Measurements from ENCODE around the gene DSP.

The DSP gene

DNA sequence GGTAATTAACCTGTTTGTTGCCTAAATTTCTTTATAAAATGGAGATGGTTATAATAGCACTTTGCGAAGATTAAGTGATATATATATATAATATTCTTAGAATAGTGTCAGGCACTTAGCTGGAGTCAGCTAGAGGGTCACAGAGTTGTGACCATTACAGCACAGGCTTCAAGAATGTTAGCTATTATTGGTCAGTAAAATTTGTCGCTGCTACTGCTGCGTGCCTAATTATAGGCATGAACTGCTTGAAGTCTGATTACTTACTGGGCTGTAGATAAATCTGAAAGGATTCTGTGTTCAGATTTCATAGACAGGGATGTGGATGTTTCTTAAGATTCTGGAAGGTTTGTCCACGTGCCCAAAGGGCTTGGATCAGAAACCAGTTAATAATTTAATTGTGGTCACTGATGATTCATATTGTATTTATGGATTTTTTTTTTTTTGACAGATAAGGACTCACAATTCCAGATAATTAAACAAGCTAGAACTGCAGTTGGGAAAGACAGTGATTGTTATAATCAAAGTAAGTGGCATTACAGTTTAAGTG, 53.2 kb downstream of the DSP start:
- no peak for DNase-seq

DNA sequence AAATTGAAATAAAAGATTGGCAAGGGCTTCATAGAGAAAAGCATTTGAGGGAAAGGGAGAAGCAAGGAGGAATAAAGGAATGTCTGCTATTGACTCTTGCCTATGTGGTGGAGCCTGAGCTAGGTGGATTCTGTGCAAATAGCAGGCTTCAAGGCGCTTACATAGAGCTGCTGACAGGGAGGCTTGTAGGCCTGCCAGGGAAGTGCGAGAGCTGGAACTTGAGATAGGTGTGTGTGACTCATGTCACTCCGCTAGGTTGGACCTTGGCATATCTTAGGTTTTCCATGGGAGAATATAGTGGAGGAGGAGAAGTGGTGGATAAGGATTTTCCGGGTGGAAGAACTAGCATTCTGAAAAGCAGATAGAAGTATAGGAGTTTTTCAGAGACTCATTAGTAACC, 62.5 kb downstream of the DSP start:
- no peak for DNase-seq

DNA sequence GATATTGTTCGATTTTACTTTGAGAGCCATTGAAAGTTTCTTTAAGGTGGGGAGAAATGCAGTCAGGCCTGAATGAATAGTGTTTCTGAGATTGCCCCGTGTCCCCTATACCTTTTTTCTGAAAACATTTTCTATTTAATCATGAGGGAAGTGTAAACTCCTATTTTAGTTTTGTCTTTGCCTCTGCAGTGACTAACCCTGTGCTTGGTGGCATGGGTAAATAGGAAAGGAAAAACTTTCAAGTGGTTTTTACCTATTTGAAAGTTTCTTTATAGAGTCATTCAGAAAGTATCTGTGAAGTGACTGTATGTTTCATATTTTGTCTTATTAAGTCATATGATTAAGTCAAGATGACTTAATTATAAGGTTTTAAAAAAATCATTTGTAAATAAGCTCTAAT, 63.0 kb downstream of the DSP start:
- no peak for DNase-seq

DNA sequence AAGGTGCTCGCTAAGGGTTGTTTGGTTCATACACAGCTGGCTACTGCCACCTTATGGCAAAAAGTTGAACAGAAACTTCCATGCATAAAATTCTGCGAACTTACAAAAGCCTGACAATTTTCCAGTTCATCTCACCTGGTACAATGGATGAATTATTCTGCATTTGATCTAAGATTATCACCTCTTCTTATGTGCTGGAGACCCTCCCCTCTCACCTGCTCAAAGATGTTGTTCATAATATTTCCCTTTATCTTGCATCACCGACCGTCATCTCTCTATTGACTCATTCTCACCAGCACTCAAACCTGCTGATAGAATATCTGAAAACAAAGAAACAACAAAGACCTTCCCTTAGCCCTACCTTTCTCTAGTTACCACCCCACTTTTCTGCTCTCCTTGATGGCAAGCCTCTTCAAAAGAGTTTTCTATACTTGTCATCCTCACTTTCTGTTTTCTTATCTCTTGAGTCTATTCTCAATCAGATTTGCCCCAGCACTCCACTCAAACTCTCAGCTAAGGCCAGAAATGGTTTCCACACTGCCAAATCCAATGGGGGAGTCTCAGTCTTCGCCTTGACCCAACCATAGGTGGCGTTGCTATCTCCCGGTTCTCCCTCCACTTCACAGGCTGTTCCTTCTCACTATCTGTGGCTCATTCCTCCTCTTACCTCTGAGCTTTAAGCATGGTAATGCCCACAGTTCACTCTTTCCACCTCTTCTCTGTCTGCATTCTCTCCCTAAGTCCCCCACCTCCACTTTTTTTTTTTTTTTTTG, 74.3 kb downstream of the DSP start:
- no peak for DNase-seq

DNA sequence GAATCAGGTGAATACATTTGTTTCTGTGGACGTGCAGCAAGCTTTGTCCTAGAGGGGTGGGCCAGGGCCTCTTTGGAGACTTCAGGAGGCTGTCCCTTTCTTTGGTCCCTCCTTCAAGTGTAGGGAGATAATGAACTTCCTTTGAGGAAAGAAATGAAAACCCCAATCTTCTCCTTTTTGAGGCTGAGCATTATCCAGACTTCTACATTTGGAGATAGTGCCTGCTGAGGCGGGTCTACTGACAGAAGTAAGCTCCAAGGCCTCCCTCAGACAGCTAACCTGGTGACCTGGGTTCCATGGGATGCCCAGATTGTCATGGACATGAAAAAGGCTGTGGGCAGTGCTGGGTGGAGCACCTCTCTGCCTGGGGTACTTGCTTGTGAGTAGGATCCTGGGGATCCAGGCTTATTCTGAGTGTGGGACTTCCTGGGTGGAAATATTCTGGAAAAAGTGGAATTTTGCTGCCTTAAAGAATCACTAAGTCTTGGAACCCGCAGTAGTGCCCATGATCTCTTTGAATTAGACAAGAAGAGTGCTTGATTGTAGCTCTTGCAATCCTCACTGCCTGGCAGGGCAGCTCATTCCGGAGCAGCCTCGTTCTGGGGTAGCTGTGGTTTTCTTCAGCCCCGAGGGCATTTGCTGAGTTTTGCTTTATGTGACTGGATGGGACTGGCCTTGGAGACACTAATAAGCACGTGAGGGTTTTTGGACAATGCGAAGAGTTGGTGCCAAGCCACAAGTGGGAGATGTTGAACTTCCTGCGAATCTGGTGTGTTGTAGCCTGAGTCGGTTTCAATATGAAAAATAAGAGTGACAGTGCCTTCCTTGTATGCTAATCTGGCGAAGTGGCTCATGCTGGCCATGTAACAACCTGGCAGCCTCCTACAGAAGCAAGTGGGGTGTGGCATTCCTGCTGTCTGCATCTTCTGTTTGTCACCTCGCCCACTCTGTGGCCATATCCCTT, 76.6 kb downstream of the DSP start:
- DNase-seq, result peak; percentile 71

DNA sequence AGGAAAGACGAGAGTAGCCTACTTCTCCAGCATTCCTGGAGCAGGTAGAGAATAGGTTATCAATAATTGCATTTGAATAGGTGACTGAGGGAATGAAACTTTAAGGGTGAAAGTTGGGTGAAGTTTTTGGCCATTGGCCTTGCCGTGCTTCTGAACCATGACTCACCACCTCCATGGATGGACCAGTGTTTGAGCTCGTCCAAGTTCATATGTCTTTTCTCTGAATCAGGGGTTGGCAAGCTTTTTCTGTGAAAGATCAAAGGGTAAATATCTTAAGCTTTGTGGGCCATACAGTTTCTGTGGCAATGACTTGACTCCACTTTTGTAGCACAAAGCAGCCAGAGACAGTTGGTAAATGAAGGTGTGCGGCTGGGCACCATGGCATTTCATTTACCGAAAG, 80.3 kb downstream of the DSP start:
- DNase-seq, result no peak

DNA sequence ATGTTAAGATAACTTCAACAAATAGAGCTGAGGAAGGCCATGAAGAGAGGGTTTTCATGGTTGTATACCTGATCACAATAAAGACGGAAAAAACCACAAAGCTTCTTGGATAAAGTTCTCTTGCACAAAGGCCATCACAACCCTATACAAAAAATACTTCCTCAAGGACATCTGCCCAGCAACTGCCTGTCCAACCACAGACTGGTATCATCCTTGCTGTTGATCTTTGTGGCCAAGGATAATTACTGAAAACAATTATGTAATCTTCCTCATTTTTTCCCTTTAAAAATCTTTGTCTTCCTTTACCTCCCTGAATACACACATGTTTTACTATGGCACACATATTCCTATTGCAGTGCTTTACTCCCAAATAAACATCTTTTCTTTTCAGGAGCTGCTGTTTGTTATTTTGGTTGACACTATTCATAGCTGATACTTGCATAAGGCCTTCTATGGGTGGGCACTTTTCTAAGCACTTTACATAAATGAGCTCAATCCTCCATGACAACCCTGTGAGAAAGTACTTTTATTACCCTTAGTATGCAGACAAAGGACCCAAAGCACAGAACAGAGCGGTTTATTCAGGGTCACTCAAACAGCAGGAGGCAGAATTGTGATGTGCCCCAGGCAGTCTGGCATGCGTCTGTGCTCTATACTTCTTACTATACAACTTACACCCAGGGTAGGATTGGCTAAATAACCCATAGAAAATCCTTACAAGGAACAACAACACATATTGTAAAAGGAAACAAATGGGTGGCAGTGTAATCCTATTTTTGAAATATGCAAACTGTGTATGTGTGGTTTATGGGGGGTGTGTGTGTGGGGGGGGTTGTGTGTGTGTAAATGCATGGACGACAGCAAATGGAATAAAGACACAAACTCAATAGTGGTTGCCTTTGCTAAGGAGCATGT, 83.6 kb downstream of the DSP start:
- DNase-seq, result no peak

DNA sequence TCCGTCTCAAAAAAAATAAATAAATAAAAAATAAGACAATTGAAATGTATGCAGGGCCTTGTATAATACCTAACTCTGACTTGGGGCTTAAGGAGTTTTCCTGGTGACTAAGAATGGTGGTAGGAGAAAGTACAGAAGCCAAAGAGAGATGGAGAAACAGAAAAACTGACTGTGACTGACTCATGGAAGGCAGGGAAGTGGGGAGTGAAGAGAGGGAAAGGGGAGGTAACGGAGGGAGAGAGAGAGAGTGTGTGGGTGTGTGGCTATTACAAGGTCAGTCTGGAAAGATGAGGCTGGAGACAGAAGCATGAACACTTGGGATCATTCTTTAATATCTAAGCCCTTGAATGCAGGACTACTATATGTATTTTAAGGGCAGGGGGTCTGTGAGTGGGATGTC, 87.0 kb downstream of the DSP start:
- no peak for DNase-seq

DNA sequence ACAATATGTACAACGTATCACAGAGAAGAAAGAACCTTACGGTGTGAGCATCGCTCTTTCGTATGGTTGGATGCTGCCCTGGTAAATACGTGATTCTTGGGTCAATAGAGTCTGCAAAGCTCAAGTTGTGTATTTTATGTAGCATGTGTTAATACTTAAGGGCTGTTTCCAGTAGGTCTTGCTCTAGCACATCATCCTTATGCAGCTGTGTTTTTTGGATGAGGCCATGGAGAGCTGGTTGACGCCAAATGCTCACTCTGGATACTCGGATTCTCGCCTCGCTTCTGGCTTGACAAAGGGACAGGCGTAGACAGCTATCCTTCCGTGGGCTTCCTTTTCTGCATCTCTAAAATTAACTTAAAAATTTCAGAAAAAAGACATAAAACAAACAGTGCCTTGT, 87.4 kb downstream of the DSP start:
- DNase-seq, result peak; percentile 48

DNA sequence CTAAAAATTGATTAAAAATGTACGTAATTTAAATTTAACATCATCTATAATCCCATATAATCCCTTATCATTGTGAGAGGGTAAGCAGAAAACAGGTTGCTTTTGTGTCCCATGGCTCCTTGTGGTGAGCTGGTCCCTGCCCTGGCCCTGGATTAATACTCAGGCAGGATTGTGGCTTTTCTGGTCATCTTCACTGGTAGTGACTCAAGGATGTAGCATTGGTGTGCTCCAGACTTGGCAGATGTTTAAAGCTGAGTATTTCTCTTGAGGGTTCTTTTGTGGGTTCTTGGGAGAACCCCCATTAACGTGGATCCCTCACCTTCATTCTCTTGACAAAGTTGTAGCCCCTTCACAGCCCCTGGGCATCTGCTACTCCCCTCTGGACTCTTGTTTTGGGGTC, 87.8 kb downstream of the DSP start:
- DNase-seq, result no peak

DNA sequence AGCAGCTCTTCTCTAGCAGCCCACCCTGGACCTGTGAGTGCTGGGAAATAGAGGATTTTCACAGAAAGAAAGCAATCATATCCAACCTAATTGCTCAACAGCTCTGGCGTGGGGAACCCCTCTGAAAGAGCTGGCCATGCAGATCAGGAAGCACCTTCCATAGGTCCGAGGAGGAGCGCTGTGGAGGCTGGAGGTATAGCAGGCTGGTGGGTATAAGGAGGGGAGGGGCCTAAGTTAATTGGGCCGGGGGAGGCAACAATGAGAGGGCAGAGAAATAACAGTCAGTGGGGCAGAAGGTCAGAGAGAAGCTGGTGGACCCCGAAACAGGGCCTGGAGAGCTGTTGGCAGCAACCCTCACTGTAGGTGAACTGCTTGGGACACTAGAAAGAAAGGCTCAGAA, 89.3 kb downstream of the DSP start:
- no peak for DNase-seq

DNA sequence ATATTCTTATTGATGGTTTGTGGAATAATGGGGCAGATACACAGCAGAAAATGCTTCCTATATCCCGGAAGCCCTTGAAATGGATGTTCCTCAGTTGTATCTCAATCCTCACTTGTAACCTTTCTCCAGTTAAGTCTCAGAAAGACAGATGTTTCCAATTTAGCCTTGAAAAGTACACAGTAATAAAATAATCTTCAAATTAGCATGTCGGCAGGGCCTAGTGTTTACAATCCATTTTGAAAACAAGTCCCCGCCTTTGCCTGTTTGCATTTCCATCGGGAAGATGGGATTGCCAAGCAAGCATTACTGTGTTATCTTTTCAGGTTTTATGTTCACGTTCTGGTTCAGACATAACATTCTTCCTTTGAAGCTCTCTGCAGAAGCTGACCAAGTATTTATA, 90.0 kb downstream of the DSP start:
- no peak for DNase-seq

DNA sequence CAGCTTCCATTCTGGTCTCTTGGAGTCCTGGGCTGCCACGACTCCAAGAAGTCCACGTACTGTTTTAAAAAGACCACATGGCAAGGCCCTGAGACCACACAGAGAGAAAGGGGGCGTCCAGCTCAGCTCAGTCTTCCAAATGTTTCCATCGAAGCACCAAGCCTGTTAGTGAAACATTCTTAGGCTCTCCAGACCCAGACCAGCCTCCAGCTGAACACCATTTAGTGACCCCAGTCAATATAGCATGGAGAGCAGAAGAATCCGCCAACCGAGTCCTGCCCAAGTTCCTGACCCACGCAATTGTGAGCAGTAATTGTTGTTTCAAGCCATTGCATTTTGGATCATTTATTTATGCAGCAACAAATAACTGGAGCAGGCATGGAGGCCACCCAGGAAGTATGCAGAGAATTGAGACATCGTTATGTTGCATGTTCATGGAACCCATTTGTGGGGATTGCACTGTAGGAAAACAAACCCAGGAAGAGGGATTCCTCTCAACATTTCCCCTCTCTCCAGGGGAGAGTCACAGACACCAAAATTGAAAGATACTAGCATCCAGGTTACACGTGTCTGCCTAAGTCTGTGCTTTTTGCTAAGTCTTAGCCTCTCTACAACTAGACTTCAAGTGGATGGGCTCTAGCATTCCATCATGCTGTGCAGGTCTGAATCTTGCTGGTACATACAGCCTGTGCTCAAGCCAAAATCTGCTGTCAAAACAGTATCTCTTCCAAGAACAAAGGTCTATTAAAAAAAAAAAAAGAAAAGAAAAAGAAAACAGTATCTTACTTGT, 91.2 kb downstream of the DSP start:
- no peak for DNase-seq

DNA sequence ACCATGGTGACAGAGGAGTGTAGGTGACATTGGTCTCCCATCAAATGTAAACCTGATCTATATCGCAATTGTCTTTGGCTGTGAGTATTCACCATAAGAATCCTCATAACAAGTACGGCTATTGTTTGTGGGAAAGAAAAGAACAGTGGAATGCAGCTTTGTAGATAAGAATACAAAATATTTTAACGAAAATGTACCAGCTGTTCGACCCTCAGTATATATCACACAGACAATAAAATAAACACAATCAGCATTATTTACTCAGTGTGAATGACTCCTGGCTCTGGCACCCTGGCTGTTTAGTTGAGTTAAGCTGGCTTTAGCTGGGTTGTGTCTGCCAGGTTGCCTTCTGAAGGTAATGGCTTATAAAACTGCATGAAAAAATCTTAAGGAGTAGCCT, 91.9 kb downstream of the DSP start:
- no peak for DNase-seq

DNA sequence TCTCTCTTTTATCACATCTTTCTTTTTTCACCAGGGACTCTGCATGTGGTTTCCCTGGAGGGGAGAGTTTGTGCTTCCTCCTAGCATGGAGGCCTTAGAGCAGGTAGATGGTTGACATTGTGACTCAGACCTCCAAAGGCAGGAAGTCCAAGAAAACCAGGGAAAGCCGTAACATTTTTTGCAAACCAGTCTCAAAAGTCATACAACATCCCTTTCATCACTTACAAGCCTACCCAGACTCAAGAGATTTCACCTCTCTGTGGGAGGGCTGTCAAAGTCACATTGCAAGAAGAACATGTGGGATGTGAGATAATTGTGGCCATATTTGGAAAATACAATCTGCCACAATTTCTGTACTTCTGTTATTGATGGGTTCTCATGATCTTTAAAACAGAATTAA, 94.7 kb downstream of the DSP start:
- DNase-seq, result no peak

Measured in left hindlimb (tissue), 1 donor.